ENCODE results near the gene TTC33.

TTC33 gene

DNA sequence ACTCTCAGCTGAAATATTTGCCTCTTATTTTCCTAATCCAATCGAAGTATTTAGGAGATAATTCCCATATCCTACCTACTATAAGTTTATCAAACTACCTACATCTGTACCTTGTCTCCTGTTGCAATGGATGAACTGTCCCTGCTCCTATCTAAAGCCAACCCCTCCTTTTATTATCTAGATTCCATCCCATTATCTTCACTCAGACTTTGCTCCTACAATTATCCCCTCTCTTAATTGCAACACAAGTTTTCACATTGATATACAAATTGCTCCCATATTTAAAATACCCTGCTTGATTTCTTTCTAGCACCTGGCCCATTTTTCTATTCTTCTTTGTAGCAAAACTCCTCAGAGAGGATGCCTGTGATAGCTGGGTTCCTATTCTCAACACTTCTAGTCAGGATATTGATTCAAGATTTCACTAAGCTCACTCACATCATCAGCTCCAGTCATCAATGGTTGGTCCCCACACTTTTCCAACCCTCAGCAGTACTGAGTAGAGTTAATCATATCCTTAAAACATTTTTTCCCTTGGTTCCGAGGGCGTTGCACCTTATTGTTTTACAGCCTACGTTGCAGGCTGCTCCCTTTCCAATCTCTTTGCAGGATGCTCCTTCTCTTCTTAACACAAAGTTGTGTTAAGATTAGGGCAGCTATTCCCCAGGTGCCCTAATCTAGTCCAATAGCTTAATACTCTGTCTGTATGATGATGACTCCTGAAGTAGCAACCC, 253.9 kb downstream of the TTC33 start:
- no peaks in the 10 kb centered on the region for H4K20me1 ChIP-seq (ENCODE audit: low read depth, low read length)
- no peaks in the 10 kb centered on the region for H3F3A ChIP-seq (ENCODE audit: insufficient read depth)
- TF ChIP-seq EZH2phosphoT487 (conservative IDR thresholded peaks at IDR 0.05; ENCODE audit: low read length): no peak
- TF ChIP-seq, protein P1, sequence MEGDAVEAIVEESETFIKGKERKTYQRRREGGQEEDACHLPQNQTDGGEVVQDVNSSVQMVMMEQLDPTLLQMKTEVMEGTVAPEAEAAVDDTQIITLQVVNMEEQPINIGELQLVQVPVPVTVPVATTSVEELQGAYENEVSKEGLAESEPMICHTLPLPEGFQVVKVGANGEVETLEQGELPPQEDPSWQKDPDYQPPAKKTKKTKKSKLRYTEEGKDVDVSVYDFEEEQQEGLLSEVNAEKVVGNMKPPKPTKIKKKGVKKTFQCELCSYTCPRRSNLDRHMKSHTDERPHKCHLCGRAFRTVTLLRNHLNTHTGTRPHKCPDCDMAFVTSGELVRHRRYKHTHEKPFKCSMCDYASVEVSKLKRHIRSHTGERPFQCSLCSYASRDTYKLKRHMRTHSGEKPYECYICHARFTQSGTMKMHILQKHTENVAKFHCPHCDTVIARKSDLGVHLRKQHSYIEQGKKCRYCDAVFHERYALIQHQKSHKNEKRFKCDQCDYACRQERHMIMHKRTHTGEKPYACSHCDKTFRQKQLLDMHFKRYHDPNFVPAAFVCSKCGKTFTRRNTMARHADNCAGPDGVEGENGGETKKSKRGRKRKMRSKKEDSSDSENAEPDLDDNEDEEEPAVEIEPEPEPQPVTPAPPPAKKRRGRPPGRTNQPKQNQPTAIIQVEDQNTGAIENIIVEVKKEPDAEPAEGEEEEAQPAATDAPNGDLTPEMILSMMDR (IDR thresholded peaks at IDR 0.05; ENCODE audit: insufficient read depth, low read length, poor library complexity, severe bottlenecking): no peak
- no peak overlapping the region for H3K27ac ChIP-seq (ENCODE audit: low read depth, low read length)
- H3K4me2 ChIP-seq (ENCODE audit: low read depth, low read length, poor library complexity, severe bottlenecking): no peak overlapping the region
- H3K4me3 ChIP-seq (ENCODE audit: insufficient read depth, low read length, poor library complexity, severe bottlenecking): no peak overlapping the region
- no peaks in the 10 kb centered on the region for H3K9me3 ChIP-seq (ENCODE audit: insufficient read depth, low read length)
- H3K9ac ChIP-seq (ENCODE audit: low read length): no peak overlapping the region
- H2AFZ ChIP-seq (ENCODE audit: low read depth, low read length, severe bottlenecking): no peak overlapping the region
- H3K9me2 ChIP-seq (replicated peaks; ENCODE audit: insufficient read depth, low read length): no peaks in the 10 kb centered on the region
- H3K79me2 ChIP-seq (ENCODE audit: insufficient read depth, low read length): no peaks in the 10 kb centered on the region
- H3K27me3 ChIP-seq (ENCODE audit: low read length): no peaks in the 10 kb centered on the region
- no peaks in the 10 kb centered on the region for H3K36me3 ChIP-seq (ENCODE audit: low read length)

DNA sequence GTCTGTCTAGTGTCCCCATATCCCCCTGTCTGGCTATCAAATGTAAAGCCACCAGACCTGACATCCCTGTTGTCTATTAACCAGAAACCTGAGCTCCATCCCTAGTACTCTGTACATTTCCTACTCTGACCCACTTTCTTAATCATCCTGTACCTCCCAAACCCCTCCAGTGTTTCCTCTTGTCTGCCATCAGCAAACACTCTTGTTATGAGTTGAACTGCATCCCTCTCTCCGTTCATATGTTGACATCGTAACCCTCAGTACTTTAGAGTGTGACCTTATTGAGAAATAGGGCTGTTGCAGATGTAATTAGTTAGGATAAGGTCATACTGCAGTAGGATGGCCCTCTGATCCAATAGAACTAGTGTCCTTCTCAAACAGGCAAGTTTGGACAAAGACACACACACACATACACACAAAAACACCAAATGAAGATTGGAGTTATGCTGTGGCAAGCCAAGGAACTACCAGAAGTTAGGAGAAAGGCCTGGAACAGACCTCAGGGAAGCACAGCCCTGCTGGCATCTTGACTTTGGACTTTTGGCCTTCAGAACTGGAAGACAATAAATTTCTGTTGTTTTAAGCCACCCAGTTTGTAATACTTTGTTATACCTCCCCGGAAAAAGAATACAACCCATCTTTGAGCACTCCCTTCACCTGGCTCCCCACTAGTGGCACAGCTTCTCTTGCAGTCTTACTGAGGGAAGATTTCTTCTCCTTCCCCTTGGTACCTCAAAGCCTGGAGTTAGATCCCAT, 256.1 kb downstream of the TTC33 start:
- H3K9ac ChIP-seq (ENCODE audit: low read length): no peak overlapping the region
- H3K9me2 ChIP-seq (replicated peaks; ENCODE audit: insufficient read depth, low read length): no peaks in the 10 kb centered on the region
- no peaks in the 10 kb centered on the region for H3K9me3 ChIP-seq (ENCODE audit: insufficient read depth, low read length)
- no peaks in the 10 kb centered on the region for H3K79me2 ChIP-seq (ENCODE audit: insufficient read depth, low read length)
- no peak overlapping the region for H3K4me2 ChIP-seq (ENCODE audit: low read depth, low read length, poor library complexity, severe bottlenecking)
- no peak overlapping the region for H3K4me3 ChIP-seq (ENCODE audit: insufficient read depth, low read length, poor library complexity, severe bottlenecking)
- no peaks in the 10 kb centered on the region for H3F3A ChIP-seq (ENCODE audit: insufficient read depth)
- TF ChIP-seq, protein P1 (IDR thresholded peaks at IDR 0.05; ENCODE audit: insufficient read depth, low read length, poor library complexity, severe bottlenecking): no peak
- TF ChIP-seq EZH2phosphoT487 (conservative IDR thresholded peaks at IDR 0.05; ENCODE audit: low read length): no peak
- no peak overlapping the region for H2AFZ ChIP-seq (ENCODE audit: low read depth, low read length, severe bottlenecking)
- H4K20me1 ChIP-seq (ENCODE audit: low read depth, low read length): no peaks in the 10 kb centered on the region
- no peaks in the 10 kb centered on the region for H3K36me3 ChIP-seq (ENCODE audit: low read length)
- no peak overlapping the region for H3K27ac ChIP-seq (ENCODE audit: low read depth, low read length)
- no peaks in the 10 kb centered on the region for H3K27me3 ChIP-seq (ENCODE audit: low read length)

DNA sequence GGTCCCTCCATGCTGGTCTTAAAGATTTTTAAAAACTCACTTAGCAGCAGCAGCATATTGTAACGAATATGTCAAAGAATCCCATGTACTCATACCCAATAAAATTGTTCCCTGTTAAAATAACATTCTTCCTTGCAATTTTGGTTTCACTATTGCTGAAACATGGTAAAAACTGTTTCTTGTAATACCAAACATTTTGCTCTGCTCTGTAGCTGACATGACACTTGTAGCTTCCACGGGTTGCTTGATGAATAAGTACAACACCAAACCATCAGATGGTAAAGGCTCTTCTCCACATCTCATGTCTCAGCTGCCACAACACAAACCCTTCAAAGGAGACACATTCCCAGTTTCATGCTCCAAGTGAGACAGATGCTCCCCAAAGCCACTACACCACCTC, 256.8 kb downstream of the TTC33 start:
- H3K9me2 ChIP-seq (replicated peaks; ENCODE audit: insufficient read depth, low read length): no peaks in the 10 kb centered on the region
- H3F3A ChIP-seq (ENCODE audit: insufficient read depth): no peaks in the 10 kb centered on the region
- H3K4me3 ChIP-seq (ENCODE audit: insufficient read depth, low read length, poor library complexity, severe bottlenecking): no peak overlapping the region
- H3K27me3 ChIP-seq (ENCODE audit: low read length): no peaks in the 10 kb centered on the region
- H3K27ac ChIP-seq (ENCODE audit: low read depth, low read length): no peak overlapping the region
- H3K9me3 ChIP-seq (ENCODE audit: insufficient read depth, low read length): no peaks in the 10 kb centered on the region
- no peaks in the 10 kb centered on the region for H3K79me2 ChIP-seq (ENCODE audit: insufficient read depth, low read length)
- H3K9ac ChIP-seq (ENCODE audit: low read length): no peak overlapping the region
- no peaks in the 10 kb centered on the region for H4K20me1 ChIP-seq (ENCODE audit: low read depth, low read length)
- no peak overlapping the region for H3K4me2 ChIP-seq (ENCODE audit: low read depth, low read length, poor library complexity, severe bottlenecking)
- no peaks in the 10 kb centered on the region for H3K36me3 ChIP-seq (ENCODE audit: low read length)
- H2AFZ ChIP-seq (ENCODE audit: low read depth, low read length, severe bottlenecking): no peak overlapping the region
- TF ChIP-seq EZH2phosphoT487 (conservative IDR thresholded peaks at IDR 0.05; ENCODE audit: low read length): no peak

DNA sequence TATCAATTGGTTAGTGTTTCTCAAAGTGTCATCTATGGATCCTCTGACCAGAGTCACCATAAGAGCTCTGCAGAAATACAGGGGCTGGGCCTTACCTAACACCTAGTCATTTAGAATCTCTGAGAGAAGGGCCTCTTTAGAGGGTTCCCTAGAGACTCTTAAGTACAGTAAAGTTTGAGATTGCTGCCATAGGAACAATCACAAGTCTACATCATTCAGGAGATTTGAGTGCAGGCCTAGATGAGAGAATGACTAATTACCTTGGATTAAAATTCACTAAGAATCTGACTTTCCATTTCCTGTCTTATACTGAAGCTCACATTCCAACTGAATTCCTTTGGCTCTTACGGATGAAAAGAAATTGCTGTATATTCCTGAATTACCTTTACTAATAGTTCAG, 258.2 kb downstream of the TTC33 start:
- no peaks in the 10 kb centered on the region for H3K9me3 ChIP-seq (ENCODE audit: insufficient read depth, low read length)
- no peak overlapping the region for H3K4me2 ChIP-seq (ENCODE audit: low read depth, low read length, poor library complexity, severe bottlenecking)
- no peaks in the 10 kb centered on the region for H3F3A ChIP-seq (ENCODE audit: insufficient read depth)
- no peak overlapping the region for H3K9ac ChIP-seq (ENCODE audit: low read length)
- H3K4me3 ChIP-seq (ENCODE audit: insufficient read depth, low read length, poor library complexity, severe bottlenecking): no peak overlapping the region
- H3K36me3 ChIP-seq (ENCODE audit: low read length): no peaks in the 10 kb centered on the region
- H2AFZ ChIP-seq (ENCODE audit: low read depth, low read length, severe bottlenecking): no peak overlapping the region
- H3K9me2 ChIP-seq (replicated peaks; ENCODE audit: insufficient read depth, low read length): no peaks in the 10 kb centered on the region
- no peak for TF ChIP-seq EZH2phosphoT487 (conservative IDR thresholded peaks at IDR 0.05; ENCODE audit: low read length)
- TF ChIP-seq, protein P1 (IDR thresholded peaks at IDR 0.05; ENCODE audit: insufficient read depth, low read length, poor library complexity, severe bottlenecking): no peak
- H3K27me3 ChIP-seq (ENCODE audit: low read length): no peaks in the 10 kb centered on the region
- H4K20me1 ChIP-seq (ENCODE audit: low read depth, low read length): no peaks in the 10 kb centered on the region
- no peak overlapping the region for H3K27ac ChIP-seq (ENCODE audit: low read depth, low read length)
- H3K79me2 ChIP-seq (ENCODE audit: insufficient read depth, low read length): no peaks in the 10 kb centered on the region

Measured in SU-DHL-6 (cell line).